ENCODE data around the gene TMEM272. TPM values are rescaled to one million over a fixed set of nuclear protein-coding genes. Genes with fewer than 3 reads are reported as not detected.

The TMEM272 gene
- total RNA-seq, 1 experiment from 2014 or later = 0.07 TPM

- BruUV-seq (replicated peaks) = no TSS peak
- no peaks in the 10 kb centered on the region for H3K4me1 ChIP-seq (ENCODE audit: insufficient read depth, low read length)
- TF ChIP-seq CTCF (conservative IDR thresholded peaks at IDR 0.05; ENCODE audit: low read depth, low read length) = no peak
- TF ChIP-seq EZH2 (IDR thresholded peaks at IDR 0.05; ENCODE audit: low read length, unreplicated experiment) = no peak
- no peak for TF ChIP-seq EZH2phosphoT487 (IDR thresholded peaks at IDR 0.05; ENCODE audit: borderline replicate concordance, low read length)
- CTCF ChIA-PET = no interaction called here
- no peak for DNase-seq
- intact Hi-C loops (cut with micrococcal nuclease) = no loop called here
- H3K36me3 ChIP-seq (ENCODE audit: low read depth, low read length) = no peaks in the 10 kb centered on the region
- H4K20me1 ChIP-seq (ENCODE audit: low read length) = no peaks in the 10 kb centered on the region
- no peaks in the 10 kb centered on the region for H3K9me2 ChIP-seq (replicated peaks; ENCODE audit: low read length)
- no peaks in the 10 kb centered on the region for H3F3A ChIP-seq (ENCODE audit: low read length, unreplicated experiment)
- H3K27me3 ChIP-seq (ENCODE audit: low read length) = 0 out of 2 replicates have a peak, but pooled peaks cover under 1% of the 10 kb centered on the region
- no peak overlapping the region for H3K4me2 ChIP-seq (ENCODE audit: low read length)
- no peak overlapping the region for H3K4me3 ChIP-seq (ENCODE audit: low read length)
- POLR2A ChIA-PET (ENCODE audit: unreplicated experiment) = no interaction called here
- no peak overlapping the region for H3K27ac ChIP-seq (ENCODE audit: low read length)
- no peak for ATAC-seq
- H3K79me2 ChIP-seq (ENCODE audit: low read length) = no peaks in the 10 kb centered on the region
- no peak overlapping the region for H2AFZ ChIP-seq (ENCODE audit: low read length)
- H3K9me3 ChIP-seq (ENCODE audit: low read length) = no peaks in the 10 kb centered on the region
- no peak overlapping the region for H3K9ac ChIP-seq (ENCODE audit: low read length)
These were observed 23.4 kb downstream of the TMEM272 start for GRCh38 chr13:51821606-51822005.

GRCh38 chr13:51820016-51820597, 24.9 kb downstream of the TMEM272 start:
- TF ChIP-seq CTCF (conservative IDR thresholded peaks at IDR 0.05; ENCODE audit: low read depth, low read length) (no peak), EZH2phosphoT487 (IDR thresholded peaks at IDR 0.05; ENCODE audit: borderline replicate concordance, low read length) (no peak), EZH2 (IDR thresholded peaks at IDR 0.05; ENCODE audit: low read length, unreplicated experiment) (no peak)
- no peak overlapping the region for H3K4me2 ChIP-seq (ENCODE audit: low read length)
- peaks cover 6% of the 10 kb centered on the region; the same call in 1 of the 2 replicates for H3K4me1 ChIP-seq (ENCODE audit: insufficient read depth, low read length)
- no peak overlapping the region for H3K9ac ChIP-seq (ENCODE audit: low read length)
- intact Hi-C loops (cut with micrococcal nuclease) = no loop called here
- BruUV-seq (replicated peaks) = no TSS peak
- no peaks in the 10 kb centered on the region for H3F3A ChIP-seq (ENCODE audit: low read length, unreplicated experiment)
- no peaks in the 10 kb centered on the region for H3K9me3 ChIP-seq (ENCODE audit: low read length)
- no peak for ATAC-seq
- H3K9me2 ChIP-seq (replicated peaks; ENCODE audit: low read length) = no peaks in the 10 kb centered on the region
- H3K36me3 ChIP-seq (ENCODE audit: low read depth, low read length) = no peaks in the 10 kb centered on the region
- no peaks in the 10 kb centered on the region for H3K27me3 ChIP-seq (ENCODE audit: low read length)
- H2AFZ ChIP-seq (ENCODE audit: low read length) = no peak overlapping the region
- no peak overlapping the region for H3K27ac ChIP-seq (ENCODE audit: low read length)
- no peaks in the 10 kb centered on the region for H3K79me2 ChIP-seq (ENCODE audit: low read length)
- no peak overlapping the region for H3K4me3 ChIP-seq (ENCODE audit: low read length)
- ChIA-PET CTCF (no interaction called here), POLR2A (ENCODE audit: unreplicated experiment) (no interaction called here)
- no peaks in the 10 kb centered on the region for H4K20me1 ChIP-seq (ENCODE audit: low read length)
- no peak for DNase-seq

GRCh38 chr13:51819544-51819943, 25.4 kb downstream of the TMEM272 start:
- POLR2A ChIA-PET (ENCODE audit: unreplicated experiment) = no interaction called here
- CTCF ChIA-PET = no interaction called here
- intact Hi-C loops (cut with micrococcal nuclease) = loop anchor here (5.0 kb wide), 2 partner anchors 38 to 78 kb away; no protein-coding TSS in a partner anchor
- Histone ChIP-seq H4K20me1 (ENCODE audit: low read length) (no peaks in the 10 kb centered on the region), H3K4me1 (ENCODE audit: insufficient read depth, low read length) (peaks cover 6% of the 10 kb centered on the region; the same call in 1 of the 2 replicates), H3K9ac (ENCODE audit: low read length) (no peak overlapping the region), H3F3A (ENCODE audit: low read length, unreplicated experiment) (no peaks in the 10 kb centered on the region), H3K27me3 (ENCODE audit: low read length) (no peaks in the 10 kb centered on the region), H3K9me2 (replicated peaks; ENCODE audit: low read length) (no peaks in the 10 kb centered on the region), H3K4me3 (ENCODE audit: low read length) (no peak overlapping the region), H3K79me2 (ENCODE audit: low read length) (no peaks in the 10 kb centered on the region), H3K36me3 (ENCODE audit: low read depth, low read length) (no peaks in the 10 kb centered on the region), H2AFZ (ENCODE audit: low read length) (no peak overlapping the region), H3K9me3 (ENCODE audit: low read length) (no peaks in the 10 kb centered on the region), H3K27ac (ENCODE audit: low read length) (no peak overlapping the region), H3K4me2 (ENCODE audit: low read length) (no peak overlapping the region)
- BruUV-seq (replicated peaks) = no TSS peak
- ATAC-seq (no peak), DNase-seq (no peak)
- TF ChIP-seq EZH2phosphoT487 (IDR thresholded peaks at IDR 0.05; ENCODE audit: borderline replicate concordance, low read length) (no peak), EZH2 (IDR thresholded peaks at IDR 0.05; ENCODE audit: low read length, unreplicated experiment) (no peak), CTCF (conservative IDR thresholded peaks at IDR 0.05; ENCODE audit: low read depth, low read length) (no peak)

Measured in PC-3 (cell line).